HG02623 (cell line): ENCODE data around the gene USP40.

Experiments used
- ATAC-seq: cut with Tn5 transposase; IDR thresholded peaks from one replicate; pipeline ENCODE4 v1.9.1; 2021; ENCODE audit warnings: moderate library complexity; ENCODE audit not compliant: unreplicated experiment

Gene USP40

GRCh38 chr2:233433029-233433428 is 133.6 kb downstream of the USP40 start:
- ATAC-seq, result no peak

- ATAC-seq, result no peak
These were observed 135.9 kb downstream of the USP40 start for GRCh38 chr2:233430651-233431050.

GRCh38 chr2:233430081-233430480 is 136.5 kb downstream of the USP40 start:
- ATAC-seq, result no peak

GRCh38 chr2:233429175-233429897 is 137.2 kb downstream of the USP40 start:
- no peak for ATAC-seq

- no peak for ATAC-seq
These were observed 138.1 kb downstream of the USP40 start for GRCh38 chr2:233428438-233428837.

- no peak for ATAC-seq
These were observed 138.6 kb downstream of the USP40 start for GRCh38 chr2:233428008-233428407.

- no peak for ATAC-seq
These were observed 139.8 kb downstream of the USP40 start for GRCh38 chr2:233426619-233427342.
